C1 segment of cervical spinal cord (tissue), 14 donors: ENCODE results near the gene TMEM256.
"Not testable (repeated sequence)": the region's sequence is repeated elsewhere in the genome, so short reads cannot be mapped to it uniquely, and the experiment has no call there.

Experiments used
- DNase-seq, 14 donors: peaks; one replicate each; lab custom pipeline; 2025; lab: John Stamatoyannopoulos, UW

The TMEM256 gene

GRCh38 chr17:7384489-7385081 lies 19.3 kb downstream of the TMEM256 start:
- no peak for DNase-seq

GRCh38 chr17:7383742-7384488 lies 20.0 kb downstream of the TMEM256 start:
- peak in 1 of 14 donors; percentile 62 for DNase-seq

- no peak for DNase-seq
These were observed 20.5 kb downstream of the TMEM256 start for GRCh38 chr17:7383371-7383741.

- DNase-seq = no peak
These were observed 21.0 kb downstream of the TMEM256 start for GRCh38 chr17:7382901-7383300.

- peak in 1 of 14 donors; percentile 62 for DNase-seq
These were observed 22.8 kb downstream of the TMEM256 start, which contains the start of gene TNK1 for GRCh38 chr17:7380855-7381683. TSS of gene TNK1 (plus strand) at chr17:7381089. CDS start at chr17:7382927, 1,838 bp downstream.

- peak in 1 of 14 donors; percentile 33 for DNase-seq
These were observed 23.6 kb downstream of the TMEM256 start for GRCh38 chr17:7380321-7380720.

- no peak for DNase-seq
These were observed 24.8 kb downstream of the TMEM256 start for GRCh38 chr17:7379134-7379533.

- no peak for DNase-seq
These were observed 29.5 kb downstream of the TMEM256 start for GRCh38 chr17:7374353-7374752.

- DNase-seq = no peak
These were observed 33.0 kb downstream of the TMEM256 start for GRCh38 chr17:7370853-7371252.

- no peak for DNase-seq
These were observed 34.1 kb downstream of the TMEM256 start for GRCh38 chr17:7369825-7370224.

- not testable (repeated sequence) for DNase-seq
These were observed 35.3 kb downstream of the TMEM256 start for GRCh38 chr17:7368599-7368994.

GRCh38 chr17:7367918-7368598 lies 35.8 kb downstream of the TMEM256 start:
- DNase-seq = no peak

- DNase-seq = no peak
These were observed 36.8 kb downstream of the TMEM256 start for GRCh38 chr17:7367083-7367482.

GRCh38 chr17:7365963-7366362 lies 37.9 kb downstream of the TMEM256 start:
- not testable (repeated sequence) for DNase-seq

- no peak for DNase-seq
These were observed 40.6 kb downstream of the TMEM256 start for GRCh38 chr17:7363311-7363710.

GRCh38 chr17:7361906-7362305 lies 42.0 kb downstream of the TMEM256 start:
- no peak for DNase-seq

- no peak for DNase-seq
These were observed 46.5 kb downstream of the TMEM256 start for GRCh38 chr17:7357381-7357780.

GRCh38 chr17:7356756-7357155 lies 47.1 kb downstream of the TMEM256 start:
- DNase-seq = no peak

GRCh38 chr17:7356072-7356549 lies 47.8 kb downstream of the TMEM256 start:
- DNase-seq = peak in 13 of 14 donors; percentile 11 to 77 (median 49)

GRCh38 chr17:7355573-7355972 lies 48.3 kb downstream of the TMEM256 start:
- DNase-seq = peak in 1 of 14 donors; percentile 44

- DNase-seq = peak in 12 of 14 donors; percentile 25 to 78 (median 60)
These were observed 48.8 kb downstream of the TMEM256 start, which contains the start of gene TMEM95 for GRCh38 chr17:7355053-7355452. TSS of gene TMEM95 (plus strand) at chr17:7355156. CDS start at chr17:7355205, 49 bp downstream.
